NCI-H187 (cell line): ENCODE measurements around the gene CACNA1D.
A peak's percentile ranks its signal among the peaks of the same experiment; 100 is the strongest.

Experiments
- DNase-seq, 2 experiments: peaks; one replicate each; lab custom pipeline; 2025; lab: John Stamatoyannopoulos, UW

CACNA1D gene

DNA sequence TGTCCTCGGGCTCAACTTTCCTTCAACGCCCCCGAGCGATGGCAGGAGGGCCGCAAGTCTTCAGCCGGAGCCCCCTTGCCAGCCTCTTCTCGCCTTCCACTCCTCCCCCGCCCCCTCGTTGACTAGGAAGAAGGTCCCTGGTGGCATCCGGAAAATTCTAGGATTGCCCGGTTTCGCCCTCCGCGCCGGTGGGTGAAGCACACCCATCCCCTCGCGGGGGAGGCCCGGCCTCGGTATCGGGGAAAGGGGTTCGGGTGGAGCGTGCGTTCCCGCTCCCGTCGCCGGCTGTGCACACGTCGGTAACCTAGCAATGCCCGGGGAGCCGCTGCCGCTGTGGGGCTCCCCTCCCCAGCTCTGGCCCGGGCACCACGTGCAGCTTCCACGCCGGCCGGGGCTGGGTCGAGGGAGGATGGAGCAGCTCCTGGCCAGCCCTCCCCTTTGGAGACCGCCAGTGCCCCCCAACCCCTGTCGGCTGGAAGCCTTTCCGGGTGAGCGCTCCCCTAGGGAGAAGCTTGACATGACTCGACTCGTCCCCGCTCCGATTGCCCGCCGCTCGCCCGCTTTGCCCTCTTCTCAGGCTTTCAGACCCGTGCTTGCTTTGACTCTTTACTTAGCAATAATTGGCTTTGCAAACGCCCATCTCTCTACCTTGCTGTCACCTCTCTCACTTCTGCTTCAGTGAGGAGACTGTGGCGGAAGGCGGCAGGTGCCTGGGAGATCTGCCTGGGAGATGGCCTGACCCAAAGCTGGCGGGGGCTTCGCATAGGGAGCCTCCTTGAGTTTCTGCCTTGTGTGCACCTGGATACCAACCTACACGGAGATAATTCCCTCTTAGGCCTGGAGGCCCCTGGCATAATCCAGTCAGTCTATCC lies 1.3 kb downstream of the CACNA1D start:
- peak; percentile 8 to 19 for DNase-seq

DNA sequence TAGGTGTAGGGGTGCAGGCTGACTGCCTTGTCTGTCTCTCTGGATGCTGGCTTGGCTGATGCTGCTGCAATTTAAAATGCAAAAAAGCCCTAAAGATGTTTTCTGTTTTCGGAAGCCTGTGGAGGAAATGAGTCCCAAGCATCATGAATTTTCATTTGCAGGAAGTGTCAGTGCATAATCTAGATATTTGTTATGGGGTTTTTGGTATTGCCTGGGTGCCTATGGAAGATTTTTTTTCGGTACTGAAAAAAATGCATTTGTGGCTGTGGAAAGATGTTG lies 1.9 kb downstream of the CACNA1D start:
- no peak for DNase-seq

GRCh38 chr3:53496984-53497383 lies 2.6 kb downstream of the CACNA1D start:
- no peak for DNase-seq

GRCh38 chr3:53498806-53499641 lies 4.6 kb downstream of the CACNA1D start:
- no peak for DNase-seq

DNA sequence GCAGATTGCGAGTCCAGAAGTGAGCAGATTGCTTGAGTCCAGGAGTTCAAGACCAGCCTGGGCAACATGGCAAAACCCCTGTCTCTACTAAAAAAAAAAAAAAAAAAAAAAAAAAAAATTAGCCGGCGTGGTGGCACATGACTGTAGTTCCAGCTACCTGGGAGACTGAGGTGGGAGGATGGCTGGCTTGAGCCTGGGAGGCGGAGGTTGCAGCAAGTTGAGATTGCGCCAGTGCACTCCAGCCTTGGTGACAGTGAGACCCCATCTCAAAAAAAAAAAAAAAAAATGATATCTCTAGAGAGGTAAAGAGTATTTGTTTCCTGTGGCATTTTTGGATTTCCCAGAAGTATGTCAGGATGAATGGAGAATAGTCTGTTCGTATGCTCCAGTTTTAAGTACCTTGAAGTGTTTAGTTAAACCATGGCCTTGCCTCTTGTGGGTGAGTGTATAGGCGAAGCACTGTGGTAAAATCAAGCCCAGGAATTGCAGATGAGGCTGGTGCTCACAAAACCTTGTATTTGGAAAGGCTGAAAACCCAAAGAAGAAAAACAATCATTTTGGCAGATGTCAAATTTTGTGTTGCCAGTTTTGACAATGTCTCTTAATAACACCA lies 5.9 kb downstream of the CACNA1D start:
- no peak for DNase-seq

GRCh38 chr3:53501178-53501577 lies 6.8 kb downstream of the CACNA1D start:
- DNase-seq, result no peak

DNA sequence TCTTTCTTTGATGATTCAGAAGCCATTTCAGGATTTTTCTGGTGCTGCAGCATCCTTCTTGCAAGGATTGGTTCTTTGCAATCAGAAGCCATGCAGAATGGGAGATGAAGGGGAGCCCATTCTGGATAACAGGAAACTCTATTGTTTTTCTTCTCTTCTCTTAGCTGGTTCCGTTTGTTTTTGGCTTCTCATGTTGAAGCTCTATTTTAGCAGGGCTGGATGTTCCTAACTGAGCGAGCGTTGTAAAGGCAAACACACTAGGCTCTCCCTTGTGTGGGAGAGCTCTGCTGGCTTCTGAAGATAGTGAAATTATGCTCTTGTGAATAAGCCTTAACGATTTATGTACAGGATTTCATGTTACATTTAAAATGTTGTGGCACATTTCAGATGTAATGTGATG lies 8.3 kb downstream of the CACNA1D start:
- no peak for DNase-seq

- DNase-seq, result no peak
Measured at GRCh38 chr3:53503195-53503594, 8.8 kb downstream of the CACNA1D start.

GRCh38 chr3:53506110-53506762 lies 11.8 kb downstream of the CACNA1D start:
- DNase-seq, result no peak

DNA sequence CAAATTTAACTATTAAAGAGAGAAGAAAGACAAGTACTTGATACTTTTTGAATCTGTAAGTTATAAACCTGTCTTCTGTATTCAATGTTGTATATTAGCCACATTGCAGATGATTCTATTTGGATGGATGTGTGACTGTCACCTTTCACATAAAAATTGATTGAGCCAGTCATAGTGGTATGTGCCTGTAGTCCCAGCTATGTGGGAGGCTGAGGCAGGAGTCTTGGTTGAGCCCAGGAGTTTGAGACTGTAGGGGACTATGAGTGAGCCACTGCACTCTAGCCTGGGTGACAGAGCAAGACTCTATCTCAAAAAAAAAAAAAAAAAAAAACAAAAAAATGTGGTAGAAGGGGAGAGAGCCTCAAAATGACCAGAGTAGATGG lies 12.3 kb downstream of the CACNA1D start:
- no peak for DNase-seq

DNA sequence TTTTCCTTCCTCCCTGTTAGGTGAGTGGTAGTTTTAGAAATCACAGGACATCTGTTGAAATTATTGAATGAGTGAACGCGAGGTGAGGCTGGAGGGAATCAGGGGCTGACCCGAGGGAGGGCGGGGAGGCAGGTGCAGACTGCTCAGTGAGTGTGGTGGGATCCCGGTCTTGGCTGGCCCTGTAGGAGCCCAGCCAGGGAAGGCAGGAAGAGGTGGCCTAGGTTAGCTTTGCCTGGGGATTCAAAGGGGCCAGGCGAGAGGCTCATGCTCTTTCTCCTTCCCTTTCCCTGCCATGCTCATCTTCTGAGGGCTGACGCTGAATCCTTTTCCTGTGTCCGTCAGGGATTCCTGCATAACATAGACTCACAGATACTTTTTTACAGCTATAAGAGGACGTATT lies 15.1 kb downstream of the CACNA1D start:
- no peak for DNase-seq

DNA sequence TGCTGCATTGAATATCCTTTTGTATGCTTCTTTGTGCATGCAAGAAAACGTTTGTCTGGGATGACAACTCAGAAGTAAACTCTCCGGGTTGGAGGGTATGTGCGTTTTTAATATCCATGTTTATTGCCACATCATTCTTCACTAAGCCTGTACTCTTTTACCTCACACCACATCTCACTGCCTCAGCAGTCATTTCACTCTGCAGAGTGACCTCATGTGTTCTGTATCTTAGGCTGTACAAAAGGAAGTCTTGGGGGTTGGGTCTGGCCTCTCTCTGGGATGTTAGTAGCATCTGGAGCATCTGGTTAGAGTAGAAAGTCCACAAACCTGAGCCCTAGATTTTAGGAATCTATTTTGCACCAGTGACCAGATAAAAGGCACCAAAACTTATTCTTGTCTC lies 16.1 kb downstream of the CACNA1D start:
- no peak for DNase-seq

DNA sequence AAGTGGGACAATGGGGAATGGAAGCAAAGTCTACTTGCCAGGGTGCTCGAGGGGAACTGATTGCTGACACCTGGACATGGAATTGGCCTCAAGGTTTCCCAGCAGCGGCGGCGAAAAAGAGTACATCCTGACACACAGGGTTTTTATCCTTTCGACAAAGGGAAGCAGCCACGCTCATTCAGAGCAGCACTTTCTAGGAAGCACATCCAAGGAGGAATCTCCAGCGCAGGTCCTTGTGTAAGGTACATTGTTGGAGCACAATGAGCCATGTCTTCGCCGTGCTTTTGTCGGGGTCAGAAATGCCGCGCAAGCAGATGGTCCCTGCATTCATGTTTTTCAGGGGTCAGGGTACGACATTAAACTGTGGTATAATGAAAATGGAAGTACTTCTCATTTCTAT lies 16.8 kb downstream of the CACNA1D start:
- no peak for DNase-seq

DNA sequence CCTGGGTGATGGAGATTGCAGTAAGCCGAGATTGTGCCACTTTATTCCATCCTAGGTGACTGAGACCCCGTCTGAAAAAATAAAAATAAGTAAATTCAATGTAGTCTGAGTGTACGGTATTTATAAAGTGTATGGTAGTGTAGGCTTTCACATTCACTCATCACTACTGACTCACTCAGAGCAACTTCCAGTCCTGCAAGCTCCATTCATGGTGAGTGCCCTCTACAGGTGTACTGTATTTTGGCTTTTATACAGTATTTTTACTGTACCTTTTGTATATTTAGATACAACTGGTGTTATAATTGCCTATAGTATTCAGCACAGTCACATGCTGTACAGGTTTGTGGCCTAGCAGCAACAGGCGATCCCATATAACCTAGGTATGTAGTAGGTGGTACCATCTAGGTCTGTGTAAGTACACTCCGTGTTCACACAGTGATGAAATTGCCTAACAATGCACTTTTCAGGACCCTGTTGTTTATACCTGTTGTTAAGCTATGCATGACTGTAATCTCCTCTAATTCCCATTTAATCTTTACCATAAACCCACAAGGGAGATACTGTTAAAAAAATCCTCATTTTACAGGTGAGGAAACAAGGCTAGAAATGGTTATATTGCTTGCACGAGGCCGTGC lies 19.3 kb downstream of the CACNA1D start:
- no peak for DNase-seq

- no peak for DNase-seq
Measured at GRCh38 chr3:53516339-53516738, 21.9 kb downstream of the CACNA1D start.

GRCh38 chr3:53518495-53518981 lies 24.1 kb downstream of the CACNA1D start:
- DNase-seq, result no peak

- no peak for DNase-seq
Measured at GRCh38 chr3:53519065-53519709, 24.8 kb downstream of the CACNA1D start.

DNA sequence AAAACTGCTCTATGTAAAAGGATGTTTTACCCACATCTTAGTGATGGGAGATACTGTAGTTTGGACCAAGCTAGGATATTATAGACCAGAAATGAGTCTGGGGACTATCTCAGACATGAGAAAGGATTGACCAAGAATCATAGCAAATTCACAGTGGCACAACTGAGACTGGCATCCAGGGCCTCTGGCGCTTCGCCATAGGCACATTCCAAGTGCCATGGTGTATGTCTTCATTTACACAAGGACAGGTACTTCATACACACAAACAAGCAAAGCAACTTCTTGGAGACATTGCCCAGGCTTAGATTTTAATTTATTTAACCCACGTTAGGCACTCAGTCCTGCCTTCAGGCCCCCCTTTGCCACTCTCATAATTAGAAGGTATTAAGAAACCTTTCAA lies 28.9 kb downstream of the CACNA1D start:
- no peak for DNase-seq

GRCh38 chr3:53524566-53524965 lies 30.2 kb downstream of the CACNA1D start:
- DNase-seq, result no peak

DNA sequence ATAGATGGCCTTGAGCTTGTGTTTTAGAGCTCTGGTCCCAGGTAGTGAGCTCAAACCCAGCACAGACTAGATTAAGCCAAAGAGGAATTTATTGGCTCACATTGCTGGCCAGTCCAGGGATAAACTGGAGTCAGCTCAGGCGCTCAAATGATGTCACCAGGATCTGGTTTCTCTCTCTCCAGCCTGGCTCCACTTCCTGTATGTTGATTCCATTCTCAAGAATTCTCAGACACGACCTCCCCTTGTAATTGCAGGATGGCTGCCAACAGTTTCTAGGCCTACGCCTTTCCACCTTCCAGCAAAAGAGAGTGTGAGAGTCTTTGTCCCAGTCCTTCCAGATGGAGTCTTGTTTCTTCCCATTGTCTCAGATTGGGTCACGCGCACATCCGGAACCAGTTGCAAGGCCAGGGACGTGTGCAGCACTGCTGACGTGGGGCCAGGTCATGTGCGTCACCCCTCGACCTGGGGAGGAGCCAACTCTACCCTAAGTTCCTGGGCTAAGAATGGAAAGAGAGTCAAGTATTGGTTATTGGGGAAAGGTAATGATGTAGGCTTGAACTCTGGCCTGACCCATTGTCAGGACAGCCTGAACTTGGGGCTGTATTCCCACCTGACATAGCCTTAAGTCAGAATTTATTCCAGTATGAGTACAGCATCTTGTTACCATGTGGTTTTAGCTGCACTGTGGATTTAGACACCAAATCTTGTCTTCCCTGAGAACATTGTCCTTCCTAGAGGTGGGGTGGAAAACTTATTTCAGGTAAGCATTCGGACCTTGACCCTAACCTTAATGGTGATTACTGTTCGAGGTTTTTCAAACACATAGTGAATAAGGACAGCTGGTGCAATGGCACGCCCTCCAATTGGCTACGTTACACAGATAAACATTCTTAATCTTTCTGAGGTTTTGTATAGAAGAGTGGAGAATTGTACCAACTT lies 31.6 kb downstream of the CACNA1D start:
- DNase-seq, result no peak
